ENCODE measurements around the gene RHBDL1. TPM values are rescaled to one million over a fixed set of nuclear protein-coding genes. Genes with fewer than 3 reads are reported as not detected.

RHBDL1 gene
- total and polyA plus RNA-seq, 2 experiments from 2014 or later: 8.4 to 10.1 TPM

DNA sequence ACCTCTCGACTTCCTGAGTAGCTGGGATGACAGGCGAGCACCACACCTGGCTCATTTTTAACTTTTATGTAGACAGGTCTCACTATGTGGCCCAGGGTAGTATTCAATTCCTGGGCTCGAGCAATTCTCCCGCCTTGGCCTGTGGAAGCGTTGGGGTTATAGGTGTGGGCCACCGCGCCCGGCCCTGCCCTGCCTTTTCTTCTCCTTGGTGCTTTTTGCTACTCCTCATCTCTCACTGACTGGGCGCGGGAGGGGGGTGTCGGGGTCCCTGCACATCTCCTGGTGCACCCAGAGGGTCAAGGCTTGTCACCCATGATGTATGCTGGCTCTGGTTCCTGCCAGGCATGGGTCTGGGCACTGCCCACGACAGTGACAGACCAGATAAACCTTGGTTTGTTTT lies 30.9 kb upstream of the RHBDL1 start:
- Histone ChIP-seq H3K4me3 (no peak overlapping the region), H4K20me1 (replicated peaks; ENCODE audit: insufficient read depth) (no peaks in the 10 kb centered on the region; the same call in 1 of the 2 replicates), H3K36me3 (ENCODE audit: insufficient read depth) (no peaks in the 10 kb centered on the region), H3K4me1 (ENCODE audit: insufficient read depth) (peaks cover 5% of the 10 kb centered on the region; the same call in 1 of the 2 replicates), H3K9me2 (ENCODE audit: insufficient read depth) (no peaks in the 10 kb centered on the region), H3K4me2 (no peak overlapping the region), H3K27me3 (ENCODE audit: insufficient read depth) (no peaks in the 10 kb centered on the region), H3F3A (replicated peaks; ENCODE audit: low read depth) (peaks cover 9% of the 10 kb centered on the region; the same call in 1 of the 2 replicates), H3K27ac (ENCODE audit: low read depth) (no peak overlapping the region), H2AFZ (no peak overlapping the region), H3K79me2 (replicated peaks; ENCODE audit: insufficient read depth) (peaks cover 17% of the 10 kb centered on the region; the same call in 1 of the 2 replicates)
- Mint-ChIP-seq H3K9me3 (no peaks in the 10 kb centered on the region), H3K4me1 (peaks cover 5% of the 10 kb centered on the region; the same call in 2 of the 3 replicates), H3K27ac (no peak overlapping the region), H3K4me3 (peak overlapping the region; percentile 32; the same call in 1 of the 3 replicates), H3K27me3 (ENCODE audit: insufficient read depth, low read depth, poor library complexity) (peaks cover 6% of the 10 kb centered on the region), H3K36me3 (ENCODE audit: low read depth) (no peaks in the 10 kb centered on the region)
- ATAC-seq: no peak
- no peak for DNase-seq (ENCODE audit: low spot score)
- TF ChIP-seq JUNB (IDR thresholded peaks at IDR 0.05; ENCODE audit: unreplicated experiment) (no peak), EZH2phosphoT487 (IDR thresholded peaks at IDR 0.05; ENCODE audit: unreplicated experiment) (no peak)

DNA sequence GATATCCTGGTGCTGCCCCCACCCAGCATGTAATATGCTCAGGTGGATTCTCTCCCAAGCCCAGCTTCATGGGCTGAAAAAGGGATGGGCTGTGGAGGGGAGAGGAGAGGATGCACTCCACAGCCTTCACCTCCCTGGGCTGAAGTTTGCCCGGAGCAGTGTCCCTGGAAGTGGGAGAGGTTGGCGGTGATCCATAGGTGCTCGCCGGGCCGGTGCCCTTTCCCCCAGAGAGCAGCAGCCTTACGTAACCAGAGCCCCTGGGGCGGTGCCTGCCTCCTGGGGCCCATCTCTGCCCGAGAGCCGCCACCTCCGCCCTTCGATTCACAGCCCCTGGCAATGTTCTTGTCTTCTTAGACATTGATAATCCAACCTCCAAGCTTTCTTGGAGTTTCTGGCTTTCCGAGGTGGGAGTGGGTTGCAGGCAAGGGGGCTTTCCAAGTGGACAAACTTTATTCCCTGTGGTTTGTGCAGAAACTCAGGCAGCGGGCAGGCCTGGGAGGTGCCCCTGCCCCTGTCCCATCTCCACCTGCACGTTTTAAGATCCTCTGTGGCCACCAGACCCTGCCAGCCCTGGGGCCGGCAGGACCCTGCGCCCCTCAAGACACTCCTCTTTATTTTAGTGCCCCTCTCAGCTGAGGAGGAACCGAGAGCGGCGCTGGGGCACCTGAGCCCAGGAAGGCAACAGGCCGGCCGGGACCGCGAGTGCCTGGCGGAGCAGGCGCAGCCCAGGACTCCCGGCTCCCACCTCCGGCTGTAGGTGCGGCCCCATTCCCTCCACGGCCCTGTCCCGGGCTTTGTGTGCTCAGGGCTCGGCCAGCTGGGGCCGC lies 29.4 kb upstream of the RHBDL1 start:
- TF ChIP-seq POLR2AphosphoS5 (IDR thresholded peaks at IDR 0.05; ENCODE audit: low read depth) (peak; percentile 13; the same call in 1 of the 2 replicates), STAT1 (IDR thresholded peaks at IDR 0.05; ENCODE audit: unreplicated experiment) (no peak), NANOG (IDR thresholded peaks at IDR 0.05; ENCODE audit: borderline replicate concordance) (no peak), ZNF331 (CRISPR knock-in tag; IDR thresholded peaks at IDR 0.05; ENCODE audit: low read depth) (no peak)
- TF ChIP-seq, protein P1, sequence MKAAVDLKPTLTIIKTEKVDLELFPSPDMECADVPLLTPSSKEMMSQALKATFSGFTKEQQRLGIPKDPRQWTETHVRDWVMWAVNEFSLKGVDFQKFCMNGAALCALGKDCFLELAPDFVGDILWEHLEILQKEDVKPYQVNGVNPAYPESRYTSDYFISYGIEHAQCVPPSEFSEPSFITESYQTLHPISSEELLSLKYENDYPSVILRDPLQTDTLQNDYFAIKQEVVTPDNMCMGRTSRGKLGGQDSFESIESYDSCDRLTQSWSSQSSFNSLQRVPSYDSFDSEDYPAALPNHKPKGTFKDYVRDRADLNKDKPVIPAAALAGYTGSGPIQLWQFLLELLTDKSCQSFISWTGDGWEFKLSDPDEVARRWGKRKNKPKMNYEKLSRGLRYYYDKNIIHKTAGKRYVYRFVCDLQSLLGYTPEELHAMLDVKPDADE (IDR thresholded peaks at IDR 0.05): no peak
- H3K27ac ChIP-seq (ENCODE audit: low read depth): no peak overlapping the region
- H3F3A ChIP-seq (replicated peaks; ENCODE audit: low read depth): peaks cover 9% of the 10 kb centered on the region; the same call in 1 of the 2 replicates
- no peaks in the 10 kb centered on the region for H3K36me3 ChIP-seq (ENCODE audit: insufficient read depth)
- peaks cover 8% of the 10 kb centered on the region for H3K27me3 Mint-ChIP-seq (ENCODE audit: insufficient read depth, low read depth, poor library complexity)
- H3K36me3 Mint-ChIP-seq (ENCODE audit: low read depth): no peaks in the 10 kb centered on the region
- no peak overlapping the region for H3K27ac Mint-ChIP-seq
- no peak overlapping the region for H3K4me3 ChIP-seq
- ATAC-seq (no peak), DNase-seq (ENCODE audit: low spot score) (peak; percentile 65)
- peaks cover 3% of the 10 kb centered on the region; the same call in 2 of the 3 replicates for H3K4me1 Mint-ChIP-seq
- H3K4me1 ChIP-seq (ENCODE audit: insufficient read depth): peaks cover 5% of the 10 kb centered on the region; the same call in 1 of the 2 replicates
- H4K20me1 ChIP-seq (replicated peaks; ENCODE audit: insufficient read depth): no peaks in the 10 kb centered on the region; the same call in 1 of the 2 replicates
- H3K9me3 Mint-ChIP-seq: no peaks in the 10 kb centered on the region
- no peaks in the 10 kb centered on the region for H3K27me3 ChIP-seq (ENCODE audit: insufficient read depth)
- H2AFZ ChIP-seq: no peak overlapping the region
- no peak overlapping the region for H3K4me2 ChIP-seq
- H3K4me3 Mint-ChIP-seq: no peak overlapping the region
- no peaks in the 10 kb centered on the region for H3K9me2 ChIP-seq (ENCODE audit: insufficient read depth)
- peaks cover 17% of the 10 kb centered on the region; the same call in 1 of the 2 replicates for H3K79me2 ChIP-seq (replicated peaks; ENCODE audit: insufficient read depth)

DNA sequence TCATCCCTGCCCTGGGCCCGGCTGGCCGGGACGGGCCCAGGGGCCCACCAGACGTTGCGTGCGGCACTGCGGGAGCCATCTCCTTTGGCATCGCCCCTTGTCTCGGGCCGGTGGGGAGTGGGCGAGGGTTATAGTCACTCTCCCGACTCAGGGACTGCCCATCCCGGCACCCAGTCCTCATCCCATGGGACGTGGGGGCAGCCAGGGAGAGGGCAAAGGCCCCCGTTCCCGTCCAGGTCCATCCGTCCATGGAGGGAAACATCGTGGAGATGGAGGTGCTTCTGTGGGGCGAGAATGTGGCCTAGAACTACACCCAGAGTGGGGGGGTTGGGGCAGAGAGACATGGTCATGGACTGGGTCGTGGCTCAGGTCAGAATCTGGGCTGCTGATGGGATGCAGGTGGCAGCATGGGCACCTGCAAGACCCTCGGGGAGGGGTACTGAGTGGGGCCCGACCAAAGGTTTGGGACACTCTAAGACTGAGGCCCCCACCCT lies 28.7 kb upstream of the RHBDL1 start:
- H3K36me3 ChIP-seq (ENCODE audit: insufficient read depth): no peaks in the 10 kb centered on the region
- no peak overlapping the region for H2AFZ ChIP-seq
- no peak overlapping the region for H3K4me2 ChIP-seq
- no peak overlapping the region for H3K4me3 Mint-ChIP-seq
- H3K27me3 Mint-ChIP-seq (ENCODE audit: insufficient read depth, low read depth, poor library complexity): peaks cover 8% of the 10 kb centered on the region
- H3F3A ChIP-seq (replicated peaks; ENCODE audit: low read depth): peaks cover 9% of the 10 kb centered on the region; the same call in 1 of the 2 replicates
- H3K27ac Mint-ChIP-seq: no peak overlapping the region
- no peaks in the 10 kb centered on the region for H3K27me3 ChIP-seq (ENCODE audit: insufficient read depth)
- DNase-seq (ENCODE audit: low spot score) (no peak), ATAC-seq (no peak)
- H3K9me2 ChIP-seq (ENCODE audit: insufficient read depth): no peaks in the 10 kb centered on the region
- H3K27ac ChIP-seq (ENCODE audit: low read depth): no peak overlapping the region
- H3K4me1 ChIP-seq (ENCODE audit: insufficient read depth): peaks cover 5% of the 10 kb centered on the region; the same call in 1 of the 2 replicates
- H3K4me3 ChIP-seq: no peak overlapping the region
- no peaks in the 10 kb centered on the region; the same call in 1 of the 2 replicates for H4K20me1 ChIP-seq (replicated peaks; ENCODE audit: insufficient read depth)
- no peaks in the 10 kb centered on the region for H3K9me3 Mint-ChIP-seq
- peaks cover 17% of the 10 kb centered on the region; the same call in 1 of the 2 replicates for H3K79me2 ChIP-seq (replicated peaks; ENCODE audit: insufficient read depth)
- H3K4me1 Mint-ChIP-seq: peaks cover 3% of the 10 kb centered on the region; the same call in 2 of the 3 replicates
- TF ChIP-seq POLR2AphosphoS5 (IDR thresholded peaks at IDR 0.05; ENCODE audit: low read depth) (no peak), EZH2phosphoT487 (IDR thresholded peaks at IDR 0.05; ENCODE audit: unreplicated experiment) (no peak)
- H3K36me3 Mint-ChIP-seq (ENCODE audit: low read depth): no peaks in the 10 kb centered on the region
